Measurements from ENCODE around the gene TMEM272.

TMEM272 gene

GRCh38 chr13:51811046-51811445 lies 33.9 kb downstream of the TMEM272 start:
- no peaks in the 10 kb centered on the region for H3F3A ChIP-seq (ENCODE audit: insufficient read depth)
- no peak overlapping the region for H3K4me3 ChIP-seq (ENCODE audit: insufficient read depth, low read length, poor library complexity, severe bottlenecking)
- no peak overlapping the region for H3K4me2 ChIP-seq (ENCODE audit: low read depth, low read length, poor library complexity, severe bottlenecking)
- no peaks in the 10 kb centered on the region for H4K20me1 ChIP-seq (ENCODE audit: low read depth, low read length)
- no peak overlapping the region for H3K27ac ChIP-seq (ENCODE audit: low read depth, low read length)
- H3K9ac ChIP-seq (ENCODE audit: low read length): no peak overlapping the region
- H3K36me3 ChIP-seq (ENCODE audit: low read length): no peaks in the 10 kb centered on the region
- no peak overlapping the region for H2AFZ ChIP-seq (ENCODE audit: low read depth, low read length, severe bottlenecking)
- H3K9me2 ChIP-seq (replicated peaks; ENCODE audit: insufficient read depth, low read length): no peaks in the 10 kb centered on the region
- no peaks in the 10 kb centered on the region for H3K79me2 ChIP-seq (ENCODE audit: insufficient read depth, low read length)
- no peaks in the 10 kb centered on the region for H3K27me3 ChIP-seq (ENCODE audit: low read length)
- TF ChIP-seq EZH2phosphoT487 (conservative IDR thresholded peaks at IDR 0.05; ENCODE audit: low read length) (no peak), CTCF (IDR thresholded peaks at IDR 0.05; ENCODE audit: insufficient read depth, low read length, poor library complexity, severe bottlenecking) (no peak)
- H3K9me3 ChIP-seq (ENCODE audit: insufficient read depth, low read length): no peaks in the 10 kb centered on the region

GRCh38 chr13:51808811-51809210 lies 36.2 kb downstream of the TMEM272 start:
- no peak overlapping the region for H3K4me2 ChIP-seq (ENCODE audit: low read depth, low read length, poor library complexity, severe bottlenecking)
- no peaks in the 10 kb centered on the region for H3K36me3 ChIP-seq (ENCODE audit: low read length)
- no peak overlapping the region for H3K27ac ChIP-seq (ENCODE audit: low read depth, low read length)
- peaks cover 14% of the 10 kb centered on the region; the same call in 1 of the 2 replicates for H3F3A ChIP-seq (ENCODE audit: insufficient read depth)
- no peaks in the 10 kb centered on the region for H4K20me1 ChIP-seq (ENCODE audit: low read depth, low read length)
- no peak for TF ChIP-seq EZH2phosphoT487 (conservative IDR thresholded peaks at IDR 0.05; ENCODE audit: low read length)
- no peak for TF ChIP-seq CTCF (IDR thresholded peaks at IDR 0.05; ENCODE audit: insufficient read depth, low read length, poor library complexity, severe bottlenecking)
- H3K9me2 ChIP-seq (replicated peaks; ENCODE audit: insufficient read depth, low read length): no peaks in the 10 kb centered on the region
- H2AFZ ChIP-seq (ENCODE audit: low read depth, low read length, severe bottlenecking): no peak overlapping the region
- no peak overlapping the region for H3K9ac ChIP-seq (ENCODE audit: low read length)
- no peak overlapping the region for H3K4me3 ChIP-seq (ENCODE audit: insufficient read depth, low read length, poor library complexity, severe bottlenecking)
- no peaks in the 10 kb centered on the region for H3K9me3 ChIP-seq (ENCODE audit: insufficient read depth, low read length)
- no peaks in the 10 kb centered on the region for H3K79me2 ChIP-seq (ENCODE audit: insufficient read depth, low read length)
- no peaks in the 10 kb centered on the region for H3K27me3 ChIP-seq (ENCODE audit: low read length)

- H3K4me2 ChIP-seq (ENCODE audit: low read depth, low read length, poor library complexity, severe bottlenecking): no peak overlapping the region
- H3K36me3 ChIP-seq (ENCODE audit: low read length): no peaks in the 10 kb centered on the region
- no peak overlapping the region for H2AFZ ChIP-seq (ENCODE audit: low read depth, low read length, severe bottlenecking)
- no peaks in the 10 kb centered on the region for H3K79me2 ChIP-seq (ENCODE audit: insufficient read depth, low read length)
- no peak overlapping the region for H3K9ac ChIP-seq (ENCODE audit: low read length)
- H4K20me1 ChIP-seq (ENCODE audit: low read depth, low read length): no peaks in the 10 kb centered on the region
- no peak overlapping the region for H3K27ac ChIP-seq (ENCODE audit: low read depth, low read length)
- H3F3A ChIP-seq (ENCODE audit: insufficient read depth): peaks cover 14% of the 10 kb centered on the region; the same call in 1 of the 2 replicates
- H3K4me3 ChIP-seq (ENCODE audit: insufficient read depth, low read length, poor library complexity, severe bottlenecking): no peak overlapping the region
- no peaks in the 10 kb centered on the region for H3K9me3 ChIP-seq (ENCODE audit: insufficient read depth, low read length)
- H3K27me3 ChIP-seq (ENCODE audit: low read length): no peaks in the 10 kb centered on the region
- TF ChIP-seq CTCF (IDR thresholded peaks at IDR 0.05; ENCODE audit: insufficient read depth, low read length, poor library complexity, severe bottlenecking): no peak
- TF ChIP-seq EZH2phosphoT487 (conservative IDR thresholded peaks at IDR 0.05; ENCODE audit: low read length): no peak
- no peaks in the 10 kb centered on the region for H3K9me2 ChIP-seq (replicated peaks; ENCODE audit: insufficient read depth, low read length)
Measured at GRCh38 chr13:51807041-51807440, 37.9 kb downstream of the TMEM272 start.
